B cell (primary cell): Measurements from ENCODE around the gene EGR2. TPM values are rescaled to one million over a fixed set of nuclear protein-coding genes. Genes with fewer than 3 reads are reported as not detected.

Experiments used
- ATAC-seq: fragments of 200-7000 bp; cut with Tn5 transposase; one replicate; pipeline ENCODE4 v1.10.0; 2021; ENCODE audit warnings: low read depth, mild to moderate bottlenecking, moderate number of reproducible peaks, moderate library complexity
- CTCF ChIA-PET: fragments of 350-600 bp; sonication (Branson Sonifier 250); formaldehyde crosslinking; loops from one replicate; lab custom pipeline; 2021; ENCODE audit warnings: antibody characterized with exemption, inconsistent platforms; lab: Charles Lee
- POLR2A ChIA-PET: fragments of 350-600 bp; sonication (Branson Sonifier 250); formaldehyde crosslinking; loops from one replicate; lab custom pipeline; 2021; ENCODE audit warnings: antibody characterized with exemption; lab: Charles Lee
- DNase-seq: peaks from one replicate; pipeline ENCODE4 v3.0.0; 2013
- H2AFZ ChIP-seq: 2 replicates; pipeline ENCODE4 v1.6.1; 2012; ENCODE audit warnings: mild to moderate bottlenecking, low read depth, low read length; ENCODE audit not compliant: insufficient read depth, poor library complexity, severe bottlenecking
- H3K27ac ChIP-seq, 2 donors: 1 replicate in 1 of 2; 2 replicates in 1 of 2; pipeline ENCODE4 v1.5.1; 2012 to 2013; ENCODE audit warnings: low read length in 2 of 2, mild to moderate bottlenecking in 2 of 2, moderate library complexity in 1 of 2
- H3K27me3 ChIP-seq, 4 experiments: fragments of 200-600 bp in 1 of 4; sonication (generic) in 1 of 4; replicated peaks in 1 of 4; 1 replicate in 2 of 4; 2 replicates in 2 of 4; pipeline versions ENCODE4 v1.6.1 to v1.7.0; 2013 to 2016; ENCODE audit warnings: low read length in 3 of 4, mild to moderate bottlenecking in 2 of 4, mixed read lengths in 1 of 4, moderate library complexity in 1 of 4; ENCODE audit not compliant: insufficient read depth in 4 of 4, control insufficient read depth in 3 of 4; ENCODE audit errors: control extremely low read depth in 1 of 4
- H3K36me3 ChIP-seq, 2 experiments: replicated peaks in 1 of 2; 1 replicate in 1 of 2; 2 replicates in 1 of 2; pipeline versions ENCODE4 v1.6.1 to v1.7.1; 2013; ENCODE audit warnings: low read length in 1 of 2; ENCODE audit not compliant: insufficient read depth in 2 of 2, control insufficient read depth in 1 of 2; ENCODE audit errors: control extremely low read depth in 1 of 2, extremely low read depth in 1 of 2
- H3K4me1 ChIP-seq, 2 donors: fragments of 200-600 bp in 1 of 2; sonication (generic) in 1 of 2; 1 replicate in 1 of 2; 2 replicates in 1 of 2; pipeline versions ENCODE4 v1.5.1 to v1.6.1; 2013 to 2017; ENCODE audit warnings: low read length in 2 of 2; ENCODE audit not compliant: control insufficient read depth in 2 of 2, insufficient read depth in 2 of 2
- H3K4me2 ChIP-seq: replicated peaks from 2 replicates; pipeline ENCODE3; 2012; ENCODE audit warnings: mild to moderate bottlenecking, low read depth, low read length; ENCODE audit not compliant: poor library complexity, severe bottlenecking
- H3K4me3 ChIP-seq, 5 experiments: fragments of 200-600 bp in 1 of 5; sonication (generic) in 1 of 5; 1 replicate in 3 of 5; 2 replicates in 2 of 5; pipeline versions ENCODE4 v1.5.1 to v1.7.0; 2011 to 2016; ENCODE audit warnings: low read length in 4 of 5, mild to moderate bottlenecking in 4 of 5, low read depth in 2 of 5, control low read depth in 1 of 5, moderate library complexity in 1 of 5; ENCODE audit not compliant: insufficient read depth in 1 of 5; ENCODE audit errors: control extremely low read depth in 1 of 5, extremely low read depth in 1 of 5
- H3K79me2 ChIP-seq: fragments of 200-600 bp; sonication (generic); one replicate; pipeline ENCODE4 v1.6.0; 2016; ENCODE audit warnings: low read length; ENCODE audit not compliant: control insufficient read depth, insufficient read depth
- H3K9ac ChIP-seq: fragments of 200-600 bp; sonication (generic); 2 replicates; pipeline ENCODE4 v1.6.1; 2017; ENCODE audit warnings: mild to moderate bottlenecking, low read length, moderate library complexity
- H3K9me3 ChIP-seq, 3 donors: one replicate each; pipeline versions ENCODE4 v1.6.1 to v1.7.1; 2013; ENCODE audit warnings: low read length in 2 of 3; ENCODE audit not compliant: control insufficient read depth in 2 of 3, insufficient read depth in 1 of 3; ENCODE audit errors: control extremely low read depth in 1 of 3
- H4K20me1 ChIP-seq: 2 replicates; pipeline ENCODE4 v1.6.0; 2012; ENCODE audit warnings: mild to moderate bottlenecking, low read length; ENCODE audit not compliant: insufficient read depth, control insufficient read depth, poor library complexity, severe bottlenecking
- H3K27ac Mint-ChIP-seq: one replicate; pipeline ENCODE4 v1.8.0; 2021; ENCODE audit warnings: mixed read lengths
- H3K27me3 Mint-ChIP-seq: one replicate; pipeline ENCODE4 v1.8.0; 2021; ENCODE audit warnings: mixed read lengths
- H3K4me1 Mint-ChIP-seq: one replicate; pipeline ENCODE4 v1.8.0; 2021; ENCODE audit warnings: mixed read lengths
- H3K4me3 Mint-ChIP-seq: one replicate; pipeline ENCODE4 v1.8.0; 2021; ENCODE audit warnings: mixed read lengths
- H3K9me3 Mint-ChIP-seq: one replicate; pipeline ENCODE4 v1.8.0; 2022; ENCODE audit warnings: mixed read lengths; ENCODE audit not compliant: insufficient read depth
- EZH2 ChIP-seq: IDR thresholded peaks from 2 replicates; pipeline ENCODE4 v1.6.1; 2012; ENCODE audit warnings: borderline replicate concordance, low read depth, mild to moderate bottlenecking, moderate library complexity, low read length; ENCODE audit not compliant: insufficient read depth, poor library complexity, severe bottlenecking
- WGBS: methylation state at CpG from one replicate; pipeline ENCODE4 v1.1.5; 2013; ENCODE audit warnings: missing lambda C conversion rate; ENCODE audit not compliant: insufficient coverage; 5-methylcytosine and 5-hydroxymethylcytosine counted together
- intact Hi-C: fragments of 100-400 bp; cut with micrococcal nuclease; formaldehyde crosslinking; loops from one replicate; pipeline ENCODE4 v1.10.0; 2022
- polyA plus RNA-seq: library from polyadenylated mRNA; depleted of rRNA; stranded (reverse); fragments of >200 nt; gene quantifications from 2 replicates; pipeline ENCODE4 v1.2.3, GENCODE V29; 2012
- total RNA-seq, 2 donors: library from RNA; stranded (reverse); fragments of 120-200 nt in 1 of 2; gene quantifications; 1 replicate in 1 of 2; 2 replicates in 1 of 2; pipeline versions ENCODE4 v1.2.3 to v1.2.4, GENCODE V29; 2013 to 2022
- TF ChIP-seq, protein P1 (sequence below): fragments of 200-600 bp; IDR thresholded peaks from one replicate; pipeline ENCODE4 v1.8.0; 2022; ENCODE audit warnings: antibody characterized with exemption, mild to moderate bottlenecking

EGR2 gene
- total and polyA plus RNA-seq, 2 donors (not counting 1 experiment from before 2014, with no cell fraction given), result 6.3 to 10.9 TPM

GRCh38 chr10:62847433-62847832, 31.3 kb upstream of the EGR2 start:
- CTCF ChIA-PET, result no interaction called here
- H3K27ac ChIP-seq, result no peak overlapping the region
- H3K9ac ChIP-seq, result no peak overlapping the region
- H3K79me2 ChIP-seq, result no peaks in the 10 kb centered on the region
- H3K4me1 ChIP-seq, result peaks cover 21 to 25% of the 10 kb centered on the region in 2 donors
- intact Hi-C loops, result no loop called here
- peaks cover 17% of the 10 kb centered on the region for H3K4me1 Mint-ChIP-seq
- no peaks in the 10 kb centered on the region for H4K20me1 ChIP-seq
- H3K36me3 ChIP-seq, result no peaks in the 10 kb centered on the region
- H3K27me3 ChIP-seq, result no peaks in the 10 kb centered on the region
- H2AFZ ChIP-seq, result no peak overlapping the region
- H3K27ac Mint-ChIP-seq, result no peak overlapping the region
- POLR2A ChIA-PET, result no interaction called here
- no peak for DNase-seq
- no peak overlapping the region for H3K4me3 Mint-ChIP-seq
- no peak overlapping the region for H3K4me3 ChIP-seq
- H3K27me3 Mint-ChIP-seq, result no peaks in the 10 kb centered on the region
- H3K9me3 Mint-ChIP-seq, result peaks cover 8% of the 10 kb centered on the region
- no peak for ATAC-seq
- H3K9me3 ChIP-seq, result peaks cover 3 to 17% (median 7%) of the 10 kb centered on the region in 3 donors
- H3K4me2 ChIP-seq, result no peak overlapping the region
- TF ChIP-seq, protein P1, sequence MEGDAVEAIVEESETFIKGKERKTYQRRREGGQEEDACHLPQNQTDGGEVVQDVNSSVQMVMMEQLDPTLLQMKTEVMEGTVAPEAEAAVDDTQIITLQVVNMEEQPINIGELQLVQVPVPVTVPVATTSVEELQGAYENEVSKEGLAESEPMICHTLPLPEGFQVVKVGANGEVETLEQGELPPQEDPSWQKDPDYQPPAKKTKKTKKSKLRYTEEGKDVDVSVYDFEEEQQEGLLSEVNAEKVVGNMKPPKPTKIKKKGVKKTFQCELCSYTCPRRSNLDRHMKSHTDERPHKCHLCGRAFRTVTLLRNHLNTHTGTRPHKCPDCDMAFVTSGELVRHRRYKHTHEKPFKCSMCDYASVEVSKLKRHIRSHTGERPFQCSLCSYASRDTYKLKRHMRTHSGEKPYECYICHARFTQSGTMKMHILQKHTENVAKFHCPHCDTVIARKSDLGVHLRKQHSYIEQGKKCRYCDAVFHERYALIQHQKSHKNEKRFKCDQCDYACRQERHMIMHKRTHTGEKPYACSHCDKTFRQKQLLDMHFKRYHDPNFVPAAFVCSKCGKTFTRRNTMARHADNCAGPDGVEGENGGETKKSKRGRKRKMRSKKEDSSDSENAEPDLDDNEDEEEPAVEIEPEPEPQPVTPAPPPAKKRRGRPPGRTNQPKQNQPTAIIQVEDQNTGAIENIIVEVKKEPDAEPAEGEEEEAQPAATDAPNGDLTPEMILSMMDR, result no peak
- TF ChIP-seq EZH2, result no peak

- Mint-ChIP-seq H3K27ac (no peak overlapping the region), H3K27me3 (no peaks in the 10 kb centered on the region), H3K9me3 (peaks cover 8% of the 10 kb centered on the region), H3K4me1 (no peaks in the 10 kb centered on the region), H3K4me3 (no peak overlapping the region)
- Histone ChIP-seq H3K27me3 (no peaks in the 10 kb centered on the region), H2AFZ (no peak overlapping the region), H3K27ac (no peak overlapping the region), H4K20me1 (no peaks in the 10 kb centered on the region), H3K4me3 (no peak overlapping the region), H3K4me2 (no peak overlapping the region), H3K9ac (no peak overlapping the region), H3K4me1 (no peaks in the 10 kb centered on the region), H3K36me3 (no peaks in the 10 kb centered on the region), H3K79me2 (no peaks in the 10 kb centered on the region), H3K9me3 (peaks cover 3 to 17% (median 7%) of the 10 kb centered on the region in 3 donors)
- intact Hi-C loops, result no loop called here
- TF ChIP-seq EZH2, result no peak
- TF ChIP-seq, protein P1, result no peak
- 78% methylated on average over 2 of the region's 7 CpGs for WGBS
- no peak for DNase-seq
- ATAC-seq, result no peak
- ChIA-PET CTCF (no interaction called here), POLR2A (no interaction called here)
Observed at GRCh38 chr10:62844280-62845011, 28.3 kb upstream of the EGR2 start.
